Ovary (tissue), 9 donors: ENCODE data around the gene CLTC. TPM values are rescaled to one million over a fixed set of nuclear protein-coding genes. Genes with fewer than 3 reads are reported as not detected.

Experiments used
- DNase-seq, 5 donors: peaks; one replicate each; pipeline ENCODE4 v3.0.0-alpha.2; 2019 to 2020
- H3K27ac ChIP-seq, 2 donors: fragments of 200-600 bp; one replicate each; pipeline versions ENCODE4 v1.5.1 to v1.8.0; 2019 to 2022
- H3K27me3 ChIP-seq: fragments of 200-600 bp; one replicate; pipeline ENCODE4 v1.8.0; 2022
- H3K36me3 ChIP-seq: fragments of 200-600 bp; sonication (generic); one replicate; pipeline ENCODE4 v1.5.1; 2019
- H3K4me1 ChIP-seq: one replicate; pipeline ENCODE4 v1.8.1; 2013; ENCODE audit warnings: mild to moderate bottlenecking, moderate library complexity; ENCODE audit not compliant: insufficient read depth
- H3K4me3 ChIP-seq: fragments of 200-600 bp; sonication (generic); one replicate; pipeline ENCODE4 v1.5.1; 2017
- H3K9me3 ChIP-seq, 2 donors: fragments of 200-600 bp in 1 of 2; sonication (generic) in 1 of 2; one replicate each; pipeline versions ENCODE4 v1.5.1 to v1.8.1; 2013 to 2019; ENCODE audit warnings: mild to moderate bottlenecking in 1 of 2, moderate library complexity in 1 of 2
- EP300 ChIP-seq: sonication (generic); formaldehyde crosslinking; IDR thresholded peaks from one replicate; pipeline ENCODE4 v1.6.1; 2017; ENCODE audit warnings: antibody characterized with exemption
- POLR2A ChIP-seq: fragments of 450-650 bp; IDR thresholded peaks from one replicate; pipeline ENCODE4 v1.6.1; 2017; ENCODE audit warnings: antibody characterized with exemption, mild to moderate bottlenecking, moderate library complexity
- WGBS, 3 donors: extraction: QIAGEN DNeasy Blood & Tissue Kit in 1 of 3; methylation state at CpG; one replicate each; pipeline versions ENCODE4 v1.1.5 to v1.1.7; 2013 to 2017; 5-methylcytosine and 5-hydroxymethylcytosine counted together
- intact Hi-C, 4 donors: fragments of 100-400 bp; cut with DNase I; formaldehyde crosslinking; loops; one replicate each; pipeline versions ENCODE4 v1.11.0 to v1.15.1; 2022 to 2023
- polyA plus RNA-seq, 2 donors: library from polyadenylated mRNA; stranded (reverse); fragments of 200-250 nt in 1 of 2; fragments of 350-450 nt in 1 of 2; fragmentation: Illumina TruSeq in 1 of 2; extraction: RNeasy Lipid Tissue Mini Kit (QIAGEN cat#74804) in 1 of 2; gene quantifications; one replicate each; pipeline ENCODE4 v1.2.3, GENCODE V29; 2013 to 2014
- total RNA-seq, 7 donors: library from RNA; depleted of rRNA in 2 of 7; stranded (reverse); fragments of >200 nt in 2 of 7; fragmentation: NEBNext Ultra II Directional in 3 of 7; extraction: Animal tissue kit (Norgen Biotek cat#: 25700) in 3 of 7; gene quantifications; one replicate each; pipeline versions ENCODE4 v1.1.0 to v1.2.4, GENCODE V29; 2016 to 2023
- TF ChIP-seq, protein P1 (sequence below), 3 donors: fragments of 450-650 bp in 2 of 3; fragments of 200-600 bp in 1 of 3; IDR thresholded peaks; one replicate each; pipeline versions ENCODE4 v1.5.1 to v1.8.0; 2016 to 2022; ENCODE audit warnings: antibody characterized with exemption in 3 of 3, mild to moderate bottlenecking in 1 of 3
- donor health status: DM: no; HTN: no; CAD: no; lungs with moderate emphysema.
- donor health status: DM: no; HTN: no; CAD: no.
- donor health status: Bipolar disorder and iron deficiency.
- donor health status: DM: yes; HTN: yes; CAD: no.
- donor health status: DM: no; HTN: no; CAD: no.
- donor health status: DM: yes; HTN: yes; CAD: no.

The CLTC gene
- total and polyA plus RNA-seq, 9 donors, result 71.4 to 219 (median 145) TPM

DNA sequence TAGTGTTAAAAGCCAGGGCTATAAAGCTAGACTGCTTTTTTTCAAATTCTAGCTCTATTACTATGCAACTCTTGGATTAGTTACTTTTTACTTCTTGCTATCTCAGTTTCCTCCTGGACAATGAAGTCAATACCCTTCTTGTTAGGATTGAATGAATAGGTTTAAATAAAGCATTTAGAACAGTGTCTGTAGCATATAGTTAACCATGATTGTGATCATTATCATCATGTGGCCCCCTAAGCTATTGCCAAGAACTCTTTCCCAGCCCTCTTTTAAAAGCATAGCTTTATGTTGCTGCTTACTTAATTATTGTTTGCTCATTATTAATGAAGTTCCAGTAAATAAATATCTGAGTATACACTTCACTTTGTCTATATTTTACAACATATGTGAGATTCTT, 92.2 kb downstream of the CLTC start:
- TF ChIP-seq EP300 (no peak), POLR2A (no peak)
- TF ChIP-seq, protein P1, sequence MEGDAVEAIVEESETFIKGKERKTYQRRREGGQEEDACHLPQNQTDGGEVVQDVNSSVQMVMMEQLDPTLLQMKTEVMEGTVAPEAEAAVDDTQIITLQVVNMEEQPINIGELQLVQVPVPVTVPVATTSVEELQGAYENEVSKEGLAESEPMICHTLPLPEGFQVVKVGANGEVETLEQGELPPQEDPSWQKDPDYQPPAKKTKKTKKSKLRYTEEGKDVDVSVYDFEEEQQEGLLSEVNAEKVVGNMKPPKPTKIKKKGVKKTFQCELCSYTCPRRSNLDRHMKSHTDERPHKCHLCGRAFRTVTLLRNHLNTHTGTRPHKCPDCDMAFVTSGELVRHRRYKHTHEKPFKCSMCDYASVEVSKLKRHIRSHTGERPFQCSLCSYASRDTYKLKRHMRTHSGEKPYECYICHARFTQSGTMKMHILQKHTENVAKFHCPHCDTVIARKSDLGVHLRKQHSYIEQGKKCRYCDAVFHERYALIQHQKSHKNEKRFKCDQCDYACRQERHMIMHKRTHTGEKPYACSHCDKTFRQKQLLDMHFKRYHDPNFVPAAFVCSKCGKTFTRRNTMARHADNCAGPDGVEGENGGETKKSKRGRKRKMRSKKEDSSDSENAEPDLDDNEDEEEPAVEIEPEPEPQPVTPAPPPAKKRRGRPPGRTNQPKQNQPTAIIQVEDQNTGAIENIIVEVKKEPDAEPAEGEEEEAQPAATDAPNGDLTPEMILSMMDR (IDR thresholded peaks at IDR 0.05), result no peak
- Histone ChIP-seq H3K9me3 (no peaks in the 10 kb centered on the region), H3K4me1 (no peaks in the 10 kb centered on the region), H3K4me3 (no peak overlapping the region), H3K36me3 (no peaks in the 10 kb centered on the region), H3K27ac (no peak overlapping the region), H3K27me3 (no peaks in the 10 kb centered on the region)
- no peak for DNase-seq
- intact Hi-C loops, result no loop called here

DNA sequence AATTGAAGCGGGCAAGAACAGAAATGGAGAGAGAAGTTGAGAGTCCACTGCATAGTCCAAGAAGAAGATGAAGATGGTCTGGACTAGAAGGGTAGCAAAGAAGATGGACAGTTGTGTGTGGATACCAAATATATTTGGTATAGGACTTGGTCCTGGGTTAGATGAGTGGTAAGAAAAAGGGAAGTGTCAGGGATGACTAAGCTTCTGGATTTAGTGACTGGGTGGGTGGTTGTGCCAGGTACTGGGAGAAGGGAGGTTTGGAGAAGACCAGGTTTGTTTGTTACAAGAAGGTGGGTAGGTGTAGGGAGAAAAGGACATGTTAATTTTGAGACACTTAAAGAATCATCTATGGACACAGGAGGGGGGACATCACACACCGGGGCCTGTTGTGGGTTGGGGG, 93.2 kb downstream of the CLTC start:
- H3K4me1 ChIP-seq, result no peaks in the 10 kb centered on the region
- H3K27ac ChIP-seq, result no peak overlapping the region
- no peak for DNase-seq
- TF ChIP-seq POLR2A (no peak), EP300 (no peak)
- TF ChIP-seq, protein P1 (IDR thresholded peaks at IDR 0.05), result no peak
- H3K36me3 ChIP-seq, result no peaks in the 10 kb centered on the region
- WGBS, 3 donors, result 91 to 99% (median 95%) methylated on average over 2 of the region's 2 CpGs
- no peaks in the 10 kb centered on the region for H3K27me3 ChIP-seq
- no peaks in the 10 kb centered on the region for H3K9me3 ChIP-seq
- intact Hi-C loops, result no loop called here
- no peak overlapping the region for H3K4me3 ChIP-seq

DNA sequence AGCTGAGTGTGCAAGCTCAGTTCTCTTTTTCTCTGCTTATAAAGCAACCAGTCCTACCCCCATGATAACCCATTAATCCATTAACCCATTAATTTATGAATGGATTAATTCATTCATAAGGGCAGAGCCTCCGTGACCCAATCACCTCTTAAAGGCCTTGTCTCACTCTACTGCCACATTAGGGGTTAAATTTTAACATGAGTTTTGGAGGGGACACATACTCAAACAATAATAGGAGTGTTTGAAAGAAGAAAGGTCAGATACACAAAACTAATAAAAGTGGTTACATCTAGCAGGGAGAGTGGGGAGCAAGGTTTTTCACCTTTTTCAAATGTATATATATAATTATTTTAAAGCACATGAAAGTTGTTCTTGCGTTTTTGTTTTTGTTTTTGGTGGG, 94.6 kb downstream of the CLTC start:
- 89 to 94% (median 93%) methylated on average over 2 of the region's 2 CpGs for WGBS, 3 donors
- DNase-seq, result no peak
- TF ChIP-seq POLR2A (no peak), EP300 (no peak)
- TF ChIP-seq, protein P1 (IDR thresholded peaks at IDR 0.05), result no peak
- no peaks in the 10 kb centered on the region for H3K4me1 ChIP-seq
- intact Hi-C loops, result no loop called here
- H3K27ac ChIP-seq, result no peak overlapping the region
- H3K9me3 ChIP-seq, result no peaks in the 10 kb centered on the region
- H3K36me3 ChIP-seq, result no peaks in the 10 kb centered on the region
- H3K4me3 ChIP-seq, result no peak overlapping the region
- no peaks in the 10 kb centered on the region for H3K27me3 ChIP-seq

DNA sequence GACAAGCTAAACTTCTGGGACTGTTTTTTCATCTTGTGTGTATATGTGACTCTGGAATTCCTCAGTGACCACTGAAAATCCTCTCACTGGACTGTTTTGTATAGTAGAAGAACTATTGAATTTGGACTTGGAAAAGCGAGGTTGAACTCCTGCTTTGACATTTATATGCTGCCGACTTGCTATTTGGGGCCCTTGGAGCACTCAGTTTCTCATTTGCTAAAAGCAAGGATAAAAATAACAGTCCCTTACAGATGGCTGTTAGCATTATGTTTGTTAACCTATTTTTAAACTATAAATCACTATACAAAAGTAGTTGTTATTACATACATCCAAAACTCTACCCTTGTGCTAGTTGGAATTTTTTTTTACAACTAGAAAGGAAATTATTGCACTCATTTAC, 96.7 kb downstream of the CLTC start:
- intact Hi-C loops, result no loop called here
- 88 to 95% (median 91%) methylated on average over 2 of the region's 2 CpGs for WGBS, 3 donors
- Histone ChIP-seq H3K4me1 (no peaks in the 10 kb centered on the region), H3K4me3 (no peak overlapping the region), H3K27ac (no peak overlapping the region), H3K9me3 (no peaks in the 10 kb centered on the region), H3K36me3 (no peaks in the 10 kb centered on the region), H3K27me3 (no peaks in the 10 kb centered on the region)
- no peak for DNase-seq
- no peak for TF ChIP-seq POLR2A
- no peak for TF ChIP-seq EP300
- TF ChIP-seq, protein P1 (IDR thresholded peaks at IDR 0.05), result no peak

DNA sequence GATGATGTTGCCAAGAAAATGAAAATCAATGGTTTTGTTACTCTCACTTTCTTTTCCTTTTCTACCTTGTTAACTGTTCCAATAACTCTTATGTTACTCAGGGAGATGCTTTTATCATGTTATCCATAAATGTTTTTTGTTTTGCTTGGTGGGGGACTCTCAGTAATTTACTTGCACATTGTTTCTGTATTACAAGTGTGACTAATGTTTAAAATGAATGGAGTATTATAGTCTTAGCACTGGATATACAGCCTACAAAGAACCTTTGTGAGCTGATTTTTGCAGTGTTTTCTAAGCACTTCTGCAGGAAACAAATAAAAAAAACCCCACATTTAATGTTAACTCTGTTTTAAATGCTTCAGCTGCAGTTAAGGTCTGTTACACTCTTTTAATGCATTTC, 99.8 kb downstream of the CLTC start:
- Histone ChIP-seq H3K27ac (no peak overlapping the region), H3K27me3 (no peaks in the 10 kb centered on the region), H3K9me3 (no peaks in the 10 kb centered on the region), H3K36me3 (no peaks in the 10 kb centered on the region), H3K4me1 (peaks cover 2% of the 10 kb centered on the region), H3K4me3 (no peak overlapping the region)
- intact Hi-C loops, result no loop called here
- no peak for TF ChIP-seq POLR2A
- TF ChIP-seq, protein P1 (IDR thresholded peaks at IDR 0.05), result no peak
- no peak for TF ChIP-seq EP300
- no peak for DNase-seq
